WTC11 (cell line): ENCODE data around the gene UBE2E1.

ENCODE experiments used
- ATF2 ChIP-seq: sonication (generic); formaldehyde crosslinking; IDR thresholded peaks from 2 replicates; pipeline ENCODE4 v1.8.1; 2022; ENCODE audit warnings: low read depth, missing genetic modification reagents, borderline replicate concordance
- ATF3 ChIP-seq: sonication (generic); formaldehyde crosslinking; conservative IDR thresholded peaks from 2 replicates; pipeline ENCODE4 v1.8.1; 2022; ENCODE audit warnings: mild to moderate bottlenecking, missing genetic modification reagents
- CTCF ChIP-seq: fragments of 200-600 bp; IDR thresholded peaks from 2 replicates; pipeline ENCODE4 v1.8.0; 2022; ENCODE audit warnings: antibody characterized with exemption
- E2F5 ChIP-seq: sonication (generic); formaldehyde crosslinking; IDR thresholded peaks from 2 replicates; pipeline ENCODE4 v1.8.1; 2022; ENCODE audit warnings: mild to moderate bottlenecking, moderate library complexity, missing genetic modification reagents
- ELF4 ChIP-seq: sonication (generic); formaldehyde crosslinking; IDR thresholded peaks from 2 replicates; pipeline ENCODE4 v1.8.1; 2022; ENCODE audit warnings: low read depth, mild to moderate bottlenecking, moderate library complexity, missing genetic modification reagents
- ESRRA ChIP-seq: sonication (generic); formaldehyde crosslinking; IDR thresholded peaks from 2 replicates; pipeline ENCODE4 v1.8.1; 2022; ENCODE audit warnings: mild to moderate bottlenecking, missing genetic modification reagents, borderline replicate concordance
- MAX ChIP-seq: sonication (generic); formaldehyde crosslinking; IDR thresholded peaks from 2 replicates; pipeline ENCODE4 v1.8.0; 2022; ENCODE audit warnings: mild to moderate bottlenecking, missing genetic modification reagents
- MLX ChIP-seq: sonication (generic); formaldehyde crosslinking; IDR thresholded peaks from 2 replicates; pipeline ENCODE4 v1.8.1; 2023; ENCODE audit warnings: mild to moderate bottlenecking, missing genetic modification reagents, moderate library complexity
- MXD4 ChIP-seq: fragments of 250-450 bp; sonication (Bioruptor Pico); IDR thresholded peaks from 2 replicates; pipeline ENCODE4 v1.8.0; 2021; ENCODE audit warnings: mild to moderate bottlenecking, moderate library complexity, borderline replicate concordance
- SMAD3 ChIP-seq: sonication (generic); formaldehyde crosslinking; IDR thresholded peaks from 2 replicates; pipeline ENCODE4 v1.8.0; 2022; ENCODE audit warnings: missing genetic modification reagents, mild to moderate bottlenecking, borderline replicate concordance
- SP1 ChIP-seq: sonication (generic); formaldehyde crosslinking; conservative IDR thresholded peaks from 2 replicates; pipeline ENCODE4 v1.8.1; 2022; ENCODE audit warnings: missing genetic modification reagents
- ZMAT4 ChIP-seq: fragments of 250-450 bp; sonication (Bioruptor Pico); IDR thresholded peaks from 2 replicates; pipeline ENCODE4 v1.9.0; 2021; ENCODE audit warnings: mild to moderate bottlenecking

- no peak for TF ChIP-seq MLX (CRISPR knock-in tag)
- TF ChIP-seq ELF4 (CRISPR knock-in tag), result no peak
- TF ChIP-seq MXD4 (CRISPR knock-in tag), result no peak
- no peak for TF ChIP-seq CTCF
- no peak for TF ChIP-seq SMAD3 (CRISPR knock-in tag)
- no peak for TF ChIP-seq MAX
- no peak for TF ChIP-seq ZMAT4 (CRISPR knock-in tag)
- TF ChIP-seq ESRRA (CRISPR knock-in tag), result no peak
- no peak for TF ChIP-seq ATF2 (CRISPR knock-in tag)
- TF ChIP-seq E2F5, result no peak
- no peak for TF ChIP-seq ATF3
- no peak for TF ChIP-seq SP1 (CRISPR knock-in tag)
Measured at GRCh38 chr3:23843869-23844268, 38.1 kb downstream of the UBE2E1 start.
